Heart left ventricle (tissue), 16 donors: ENCODE results near the gene DPH5. TPM values are rescaled to one million over a fixed set of nuclear protein-coding genes. Genes with fewer than 3 reads are reported as not detected.
"Not testable (repeated sequence)": the region's sequence is repeated elsewhere in the genome, so short reads cannot be mapped to it uniquely, and the experiment has no call there.

ENCODE experiments used
- ATAC-seq, 4 donors: fragments of 200-7000 bp; cut with Tn5 transposase; one replicate each; pipeline ENCODE4 v1.9.1; 2020 to 2022; ENCODE audit warnings: moderate library complexity in 4 of 4, mild to moderate bottlenecking in 3 of 4, moderate number of reproducible peaks in 1 of 4
- DNase-seq, 5 donors: peaks; one replicate each; pipeline ENCODE4 v3.0.0-alpha.2; 2020
- H3K27ac ChIP-seq, 12 donors: fragments of 200-600 bp; sonication (generic) in 4 of 12; one replicate each; pipeline versions ENCODE4 v1.5.0 to v1.8.0; 2016 to 2022; ENCODE audit warnings: mild to moderate bottlenecking in 2 of 12
- H3K27me3 ChIP-seq, 9 donors: fragments of 200-600 bp; sonication (generic) in 2 of 9; one replicate each; pipeline versions ENCODE4 v1.5.1 to v1.8.0; 2016 to 2022; ENCODE audit warnings: mild to moderate bottlenecking in 3 of 9
- H3K36me3 ChIP-seq, 9 donors: fragments of 200-600 bp; sonication (generic) in 2 of 9; one replicate each; pipeline versions ENCODE4 v1.5.0 to v1.8.0; 2018 to 2022; ENCODE audit warnings: mild to moderate bottlenecking in 2 of 9
- H3K4me1 ChIP-seq, 12 donors: fragments of 200-600 bp; sonication (generic) in 4 of 12; one replicate each; pipeline versions ENCODE4 v1.5.0 to v1.8.0; 2016 to 2022; ENCODE audit warnings: mild to moderate bottlenecking in 3 of 12
- H3K4me3 ChIP-seq, 12 donors: fragments of 200-600 bp; sonication (generic) in 4 of 12; one replicate each; pipeline versions ENCODE4 v1.5.0 to v1.8.0; 2017 to 2022; ENCODE audit warnings: mild to moderate bottlenecking in 9 of 12, moderate library complexity in 4 of 12
- H3K9me3 ChIP-seq, 12 donors: fragments of 200-600 bp; sonication (generic) in 4 of 12; one replicate each; pipeline versions ENCODE4 v1.5.0 to v1.8.0; 2016 to 2022; ENCODE audit warnings: mild to moderate bottlenecking in 1 of 12
- CTCF ChIP-seq, 12 donors: fragments of 200-600 bp; sonication (generic) in 4 of 12; IDR thresholded peaks; one replicate each; pipeline versions ENCODE4 v1.5.0 to v1.8.0; 2018 to 2022; ENCODE audit warnings: antibody characterized with exemption in 12 of 12, mild to moderate bottlenecking in 5 of 12
- POLR2A ChIP-seq, 2 donors: fragments of 450-650 bp; IDR thresholded peaks; one replicate each; pipeline ENCODE4 v1.6.1; 2017; ENCODE audit warnings: antibody characterized with exemption in 2 of 2, mild to moderate bottlenecking in 2 of 2, moderate library complexity in 2 of 2
- WGBS, 4 donors: extraction: QIAGEN DNeasy Blood & Tissue Kit in 2 of 4; methylation state at CpG; one replicate each; pipeline versions ENCODE4 v1.1.5 to v1.1.7; 2013 to 2018; 5-methylcytosine and 5-hydroxymethylcytosine counted together
- intact Hi-C, 10 donors: fragments of 100-400 bp; cut with DNase I; formaldehyde crosslinking; loops; one replicate each; pipeline versions ENCODE4 v1.11.1 to v1.14.2; 2022
- polyA plus RNA-seq, 2 donors: library from polyadenylated mRNA; stranded (reverse); fragments of 200-250 nt; gene quantifications; one replicate each; pipeline ENCODE4 v1.2.3, GENCODE V29; 2013
- total RNA-seq, 9 donors: library from RNA; depleted of rRNA in 2 of 9; stranded (reverse); fragments of >200 nt in 2 of 9; fragmentation: NEBNext Ultra II Directional in 3 of 9; extraction: Animal tissue kit (Norgen Biotek cat#: 25700) in 3 of 9; gene quantifications; one replicate each; pipeline versions ENCODE4 v1.1.0 to v1.2.4, GENCODE V29; 2016 to 2023
- donor health status: ischemic (EF 13 %, LVEDD 7.1; RV severe dilation, severe dysfunction).
- donor health status: healthy with polysubstance abuse.
- donor health status: DM: no; HTN: yes; CAD: no.
- donor health status: DM: no; HTN: no; CAD: no.
- donor health status: ischemic (EF 25% LVEDD 6.9; RV normal size, moderate dysfunction).
- donor health status: ischemic (EF 25% LVEDD 5.7; RV mildly dilated, moderate dysfunction).
- donor health status: healthy.
- donor health status: DM: yes; HTN: yes; CAD: no.
- donor health status: ischemic (EF 35%, LVEDD 5.7; RV mildly dilated, moderate dysfunction).
- donor health status: nonischemic (EF 11% LVEDD 7.7; RV severe dilation, severe dysfunction).
- donor health status: DM: yes; HTN: yes; CAD: no.
- donor health status: PGD.
- donor health status: ischemic (EF 29% LVEDD 5.4; RV normal size, mild dysfunction).
- donor health status: nonischemic (EF 23%, LVEDD 6.1; RV moderate dilation, normal function).

Gene DPH5
- total and polyA plus RNA-seq, 11 donors = 14.8 to 38.1 (median 28.3) TPM

- Histone ChIP-seq H3K4me1 (peaks cover 0 to 21% (median 14%) of the 10 kb centered on the region in 12 donors), H3K4me3 (no peak overlapping the region), H3K27me3 (no peaks in the 10 kb centered on the region), H3K9me3 (no peaks in the 10 kb centered on the region), H3K36me3 (no peaks in the 10 kb centered on the region), H3K27ac (no peak overlapping the region)
- ATAC-seq (no peak), DNase-seq (no peak)
- no peak for TF ChIP-seq POLR2A (IDR thresholded peaks at IDR 0.05)
- TF ChIP-seq CTCF (IDR thresholded peaks at IDR 0.05) = no peak
- WGBS, 4 donors = 83 to 92% (median 88%) methylated on average over 4 of the region's 4 CpGs
- intact Hi-C loops = loop anchor here in 1 of 10 donors (5.0 kb wide), 1 partner anchor 38 kb away; no protein-coding TSS in a partner anchor
Observed at GRCh38 chr1:101069158-101069557, 43.6 kb upstream of the DPH5 start.

- H3K36me3 ChIP-seq, H3K27me3 ChIP-seq, H3K9me3 ChIP-seq, ATAC-seq, DNase-seq, H3K4me3 ChIP-seq, H3K27ac ChIP-seq: not testable (repeated sequence)
- H3K4me1 ChIP-seq = peaks cover 0 to 20% (median 13%) of the 10 kb centered on the region in 12 donors
- intact Hi-C loops = loop anchor here in 1 of 10 donors (5.0 kb wide), 1 partner anchor 40 kb away; no protein-coding TSS in a partner anchor
- 94 to 100% (median 96%) methylated on average over 1 of the region's 1 CpG for WGBS, 4 donors
Observed at GRCh38 chr1:101066937-101067335, 41.4 kb upstream of the DPH5 start.

GRCh38 chr1:101066260-101066936 lies 40.8 kb upstream of the DPH5 start:
- TF ChIP-seq CTCF (IDR thresholded peaks at IDR 0.05) = no peak
- DNase-seq (no peak), ATAC-seq (no peak)
- Histone ChIP-seq H3K27me3 (no peaks in the 10 kb centered on the region), H3K27ac (no peak overlapping the region), H3K9me3 (no peaks in the 10 kb centered on the region), H3K36me3 (no peaks in the 10 kb centered on the region), H3K4me3 (no peak overlapping the region), H3K4me1 (peaks cover 0 to 17% (median 8%) of the 10 kb centered on the region in 12 donors)
- intact Hi-C loops = loop anchor here in 1 of 10 donors (5.0 kb wide), 1 partner anchor 41 kb away; no protein-coding TSS in a partner anchor

GRCh38 chr1:101065575-101065974 lies 40.0 kb upstream of the DPH5 start:
- ATAC-seq = no peak
- TF ChIP-seq CTCF (IDR thresholded peaks at IDR 0.05) (no peak), POLR2A (IDR thresholded peaks at IDR 0.05) (no peak)
- intact Hi-C loops = loop anchor here in 1 of 10 donors (5.0 kb wide), 1 partner anchor 42 kb away; no protein-coding TSS in a partner anchor

More at GRCh38 chr1:101065575-101065974, 40.0 kb upstream of the DPH5 start:
- no peaks in the 10 kb centered on the region for H3K9me3 ChIP-seq
- 87 to 96% (median 89%) methylated on average over 1 of the region's 1 CpG for WGBS, 4 donors
- no peak overlapping the region for H3K27ac ChIP-seq
- peaks cover 0 to 12% (median 4%) of the 10 kb centered on the region in 12 donors for H3K4me1 ChIP-seq
- no peaks in the 10 kb centered on the region for H3K36me3 ChIP-seq
- H3K27me3 ChIP-seq = no peaks in the 10 kb centered on the region
- no peak overlapping the region for H3K4me3 ChIP-seq
- DNase-seq = no peak
